SK-N-SH (cell line): ENCODE measurements around the gene ERMAP. TPM values are rescaled to one million over a fixed set of nuclear protein-coding genes. Genes with fewer than 3 reads are reported as not detected.

Experiments
- CTCF ChIA-PET: fragments of 300-600, 350-600 bp; formaldehyde crosslinking; extraction: SDS; loops from one replicate; lab custom pipeline; 2021; lab: Yijun Ruan, JAX
- POLR2A ChIA-PET: fragments of 350-600 bp; sonication (Branson Sonifier 250); formaldehyde crosslinking; extraction: SDS; loops from one replicate; lab custom pipeline; 2020; ENCODE audit warnings: antibody characterized with exemption, inconsistent platforms; lab: Yijun Ruan, JAX
- DNase-seq: peaks from one replicate; pipeline ENCODE4 v3.0.0; 2012
- H2AFZ ChIP-seq: fragments of 200-600 bp; sonication (generic); 2 replicates; pipeline ENCODE4 v1.8.1; 2016; ENCODE audit warnings: antibody characterized with exemption, mild to moderate bottlenecking, low read depth
- H3F3A ChIP-seq: fragments of 200-600 bp; sonication (generic); replicated peaks from 2 replicates; pipeline ENCODE3; 2016; ENCODE audit warnings: antibody characterized with exemption, mild to moderate bottlenecking; ENCODE audit not compliant: insufficient read depth
- H3K27ac ChIP-seq, 2 experiments: fragments of 200-500 bp in 1 of 2; fragments of 200-600 bp in 1 of 2; sonication (Bioruptor generic) in 1 of 2; sonication (generic), shearing (Covaris generic) in 1 of 2; 2 replicates each; pipeline versions ENCODE4 v1.5.1 to v1.6.1; 2014 to 2016; ENCODE audit warnings: low read depth in 2 of 2, inconsistent platforms in 1 of 2, low read length in 1 of 2, mild to moderate bottlenecking in 1 of 2, mixed read lengths in 1 of 2
- H3K27me3 ChIP-seq: fragments of 200-600 bp; sonication (generic), shearing (Covaris generic); 2 replicates; pipeline ENCODE4 v1.6.1; 2016; ENCODE audit warnings: mixed run types; ENCODE audit not compliant: insufficient read depth
- H3K36me3 ChIP-seq, 2 experiments: fragments of 200-500 bp in 1 of 2; fragments of 200-600 bp in 1 of 2; sonication (Bioruptor generic) in 1 of 2; sonication (generic) in 1 of 2; replicated peaks in 1 of 2; 2 replicates each; pipeline versions ENCODE3 to v1.5.1; 2014 to 2016; ENCODE audit warnings: low read length in 1 of 2, mild to moderate bottlenecking in 1 of 2; ENCODE audit not compliant: insufficient read depth in 2 of 2, control insufficient read depth in 1 of 2
- H3K4me1 ChIP-seq, 2 experiments: fragments of 200-500 bp in 1 of 2; fragments of 200-600 bp in 1 of 2; sonication (Bioruptor generic) in 1 of 2; sonication (generic), shearing (Covaris generic) in 1 of 2; 2 replicates each; pipeline versions ENCODE4 v1.5.1 to v1.6.1; 2014 to 2016; ENCODE audit warnings: low read depth in 1 of 2, low read length in 1 of 2, mixed run types in 1 of 2; ENCODE audit not compliant: insufficient read depth in 2 of 2, control insufficient read depth in 1 of 2
- H3K4me2 ChIP-seq: fragments of 200-600 bp; sonication (generic), shearing (Covaris generic); 2 replicates; pipeline ENCODE4 v1.6.1; 2017; ENCODE audit warnings: mixed run types
- H3K4me3 ChIP-seq, 2 experiments: fragments of 200-500 bp in 1 of 2; fragments of 200-600 bp in 1 of 2; sonication (Bioruptor generic) in 1 of 2; sonication (generic), shearing (Covaris generic) in 1 of 2; 2 replicates each; pipeline versions ENCODE4 v1.5.1 to v1.8.1; 2014 to 2016; ENCODE audit warnings: low read depth in 2 of 2, inconsistent platforms in 1 of 2, low read length in 1 of 2, mild to moderate bottlenecking in 1 of 2, mixed read lengths in 1 of 2, moderate library complexity in 1 of 2
- H3K79me2 ChIP-seq: fragments of 200-600 bp; sonication (generic); 2 replicates; pipeline ENCODE4 v1.8.1; 2017; ENCODE audit warnings: mild to moderate bottlenecking; ENCODE audit not compliant: insufficient read depth
- H3K9ac ChIP-seq: fragments of 200-600 bp; sonication (generic); 2 replicates; pipeline ENCODE4 v1.6.1; 2017; ENCODE audit warnings: mixed run types
- H3K9me2 ChIP-seq: fragments of 200-600 bp; sonication (generic); 2 replicates; pipeline ENCODE4 v1.6.1; 2017; ENCODE audit warnings: mixed run types
- H3K9me3 ChIP-seq: fragments of 200-600 bp; sonication (generic); 2 replicates; pipeline ENCODE4 v1.6.1; 2017; ENCODE audit warnings: mixed run types, mild to moderate bottlenecking, moderate library complexity
- H4K20me1 ChIP-seq: fragments of 200-600 bp; sonication (generic); 2 replicates; pipeline ENCODE4 v1.6.1; 2017; ENCODE audit warnings: mild to moderate bottlenecking, mixed run types; ENCODE audit not compliant: insufficient read depth
- CHD2 ChIP-seq: fragments of 150-350 bp; IDR thresholded peaks from 2 replicates; pipeline ENCODE4 v1.6.1; 2018; ENCODE audit warnings: low read length; ENCODE audit not compliant: partially characterized antibody
- ELF1 ChIP-seq: IDR thresholded peaks from 2 replicates; pipeline ENCODE4 v1.4.0; 2012
- EZH2phosphoT487 ChIP-seq: fragments of 200-600 bp; sonication (generic); IDR thresholded peaks from 2 replicates; pipeline ENCODE4 v1.6.1; 2017; ENCODE audit warnings: low read depth, mixed run types, mild to moderate bottlenecking, antibody characterized with exemption, moderate library complexity, borderline replicate concordance
- FOXJ3 ChIP-seq: sonication (generic); formaldehyde crosslinking; IDR thresholded peaks from 2 replicates; pipeline ENCODE4 v1.5.1; 2020; ENCODE audit warnings: mild to moderate bottlenecking, missing genetic modification reagents
- FOXM1 ChIP-seq: IDR thresholded peaks from 2 replicates; pipeline ENCODE4 v1.4.0; 2012; ENCODE audit warnings: low read depth, mild to moderate bottlenecking
- MXI1 ChIP-seq: IDR thresholded peaks from 2 replicates; pipeline ENCODE4 v1.6.1; 2012; ENCODE audit warnings: mild to moderate bottlenecking, low read depth, low read length, improper control_type of control experiment
- NFIC ChIP-seq: IDR thresholded peaks from 2 replicates; pipeline ENCODE4 v1.4.0; 2012; ENCODE audit warnings: borderline replicate concordance
- NRF1 ChIP-seq: IDR thresholded peaks from 2 replicates; pipeline ENCODE4 v1.6.1; 2012; ENCODE audit warnings: low read depth, mild to moderate bottlenecking, low read length
- POLR2AphosphoS5 ChIP-seq: IDR thresholded peaks from 2 replicates; pipeline ENCODE4 v1.6.1; 2012; ENCODE audit warnings: low read depth, low read length
- RFX5 ChIP-seq: IDR thresholded peaks from 2 replicates; pipeline ENCODE4 v1.6.1; 2012; ENCODE audit warnings: mild to moderate bottlenecking, improper control_type of control experiment, low read length
- SIN3A ChIP-seq: IDR thresholded peaks from 2 replicates; pipeline ENCODE4 v1.6.1; 2012; ENCODE audit warnings: low read depth, mild to moderate bottlenecking, low read length, moderate library complexity, borderline replicate concordance
- TAF1 ChIP-seq: IDR thresholded peaks from 2 replicates; pipeline ENCODE4 v1.6.1; 2012; ENCODE audit warnings: low read depth, mild to moderate bottlenecking, low read length, moderate library complexity, borderline replicate concordance
- TCF12 ChIP-seq: IDR thresholded peaks from 2 replicates; pipeline ENCODE4 v1.4.0; 2012
- TEAD4 ChIP-seq: IDR thresholded peaks from 2 replicates; pipeline ENCODE4 v1.4.0; 2012; ENCODE audit warnings: mild to moderate bottlenecking, borderline replicate concordance; ENCODE audit not compliant: insufficient read depth
- YY1 ChIP-seq: IDR thresholded peaks from 2 replicates; pipeline ENCODE4 v1.4.0; 2012; ENCODE audit warnings: low read depth, mild to moderate bottlenecking
- WGBS: methylation state at CpG from one replicate; pipeline ENCODE4 v1.1.6; 2017; ENCODE audit warnings: low lambda C conversion rate; 5-methylcytosine and 5-hydroxymethylcytosine counted together
- polyA plus RNA-seq, 3 experiments: library from polyadenylated mRNA; depleted of rRNA; stranded (reverse); fragments of >200 nt; gene quantifications; 2 replicates each; pipeline ENCODE4 v1.2.3, GENCODE V29; 2012
- TF ChIP-seq, protein P1 (sequence below): IDR thresholded peaks from 2 replicates; pipeline ENCODE4; 2012
- TF ChIP-seq, protein P2 (sequence below): fragments of 200-600 bp; sonication (generic); IDR thresholded peaks from 2 replicates; pipeline ENCODE4 v1.6.1; 2017; ENCODE audit warnings: antibody characterized with exemption, mild to moderate bottlenecking, moderate library complexity
- TF ChIP-seq, protein P3 (sequence below): IDR thresholded peaks from 2 replicates; pipeline ENCODE4 v1.6.1; 2012; ENCODE audit warnings: mild to moderate bottlenecking, low read depth, low read length, moderate library complexity

Gene ERMAP
- polyA plus RNA-seq, 1 of the 3 experiments (the other 2 are of a cell fraction): 10.4 TPM

DNA sequence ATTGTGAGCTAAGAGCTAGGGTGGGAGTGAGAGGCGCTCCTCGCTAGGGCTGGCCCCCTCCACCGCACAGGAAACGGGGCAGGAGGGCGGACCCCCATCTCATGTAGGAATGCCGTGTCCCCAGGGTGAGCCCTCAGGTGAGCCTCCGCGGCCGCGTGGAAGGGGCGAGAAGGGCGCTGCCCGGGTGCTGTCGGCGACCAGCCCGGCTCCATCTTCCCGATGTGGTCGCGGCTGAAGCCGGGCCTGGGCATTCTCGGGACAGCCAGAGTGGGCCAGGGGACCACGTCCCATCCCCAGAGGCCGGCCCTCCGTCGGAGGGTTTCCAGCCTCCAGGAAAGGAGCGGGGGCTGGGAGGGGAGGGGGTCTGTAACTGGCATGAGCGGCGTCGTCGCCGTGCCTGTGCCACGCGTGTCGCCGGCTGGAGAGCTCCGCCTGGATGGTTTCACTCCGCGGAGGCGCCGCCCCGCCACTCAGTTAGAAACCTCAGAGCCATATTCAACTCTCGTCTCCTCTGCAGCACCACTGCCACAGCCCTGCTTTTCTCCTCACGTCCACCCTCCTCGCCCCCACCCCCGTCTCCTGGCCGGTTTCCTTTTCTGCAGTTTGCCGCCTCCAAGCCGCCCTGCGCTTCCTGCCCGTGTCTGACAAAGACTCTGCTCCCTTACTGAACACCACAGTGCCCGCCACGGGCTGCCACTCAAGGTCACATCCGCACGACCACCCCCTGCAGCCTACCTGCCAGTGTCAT, 31.8 kb upstream of the ERMAP start, which contains the start of gene TMEM269:
Gene TMEM269, plus strand, starts transcription at position 46 of the 748 bp plus-strand sequence. CDS start 4,903 bp downstream, outside the sequence.
- Histone ChIP-seq H3K27ac (no peak within 1 kb of the TSS), H3K9ac (no peak within 1 kb of the TSS), H3K79me2 (no peaks in the 10 kb centered on the region; the same call in 1 of the 2 replicates), H4K20me1 (no peaks in the 10 kb centered on the region), H3K27me3 (no peaks in the 10 kb centered on the region), H3K9me3 (no peaks in the 10 kb centered on the region), H3K36me3 (peaks cover 13 to 18% of the 10 kb centered on the region in 2 experiments), H3K9me2 (no peaks in the 10 kb centered on the region), H3F3A (no peaks in the 10 kb centered on the region), H2AFZ (no peak within 1 kb of the TSS), H3K4me3 (no peak within 1 kb of the TSS), H3K4me2 (no peak within 1 kb of the TSS), H3K4me1 (peaks cover 0 to 6% of the 10 kb centered on the region in 2 experiments; a peak in 1 of 4 replicates)
- ChIA-PET POLR2A (interaction anchor here (2.4 kb wide), 1 partner anchor 18 kb away, joined by 7 read pairs; the partner anchor contains the start of genes C1orf50 and P3H1), CTCF (interaction anchor here (4.4 kb wide), 1 partner anchor 289 kb away, joined by 33 read pairs; no protein-coding TSS in a partner anchor)
- peak; percentile 27 for DNase-seq
- TF ChIP-seq TAF1 (no peak), POLR2AphosphoS5 (no peak), FOXM1 (no peak), SIN3A (no peak), CHD2 (no peak), FOXJ3 (CRISPR knock-in tag) (no peak), YY1 (no peak)
- TF ChIP-seq, protein P1, sequence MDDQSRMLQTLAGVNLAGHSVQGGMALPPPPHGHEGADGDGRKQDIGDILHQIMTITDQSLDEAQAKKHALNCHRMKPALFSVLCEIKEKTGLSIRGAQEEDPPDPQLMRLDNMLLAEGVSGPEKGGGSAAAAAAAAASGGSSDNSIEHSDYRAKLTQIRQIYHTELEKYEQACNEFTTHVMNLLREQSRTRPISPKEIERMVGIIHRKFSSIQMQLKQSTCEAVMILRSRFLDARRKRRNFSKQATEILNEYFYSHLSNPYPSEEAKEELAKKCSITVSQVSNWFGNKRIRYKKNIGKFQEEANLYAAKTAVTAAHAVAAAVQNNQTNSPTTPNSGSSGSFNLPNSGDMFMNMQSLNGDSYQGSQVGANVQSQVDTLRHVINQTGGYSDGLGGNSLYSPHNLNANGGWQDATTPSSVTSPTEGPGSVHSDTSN: no peak
- TF ChIP-seq, protein P2, sequence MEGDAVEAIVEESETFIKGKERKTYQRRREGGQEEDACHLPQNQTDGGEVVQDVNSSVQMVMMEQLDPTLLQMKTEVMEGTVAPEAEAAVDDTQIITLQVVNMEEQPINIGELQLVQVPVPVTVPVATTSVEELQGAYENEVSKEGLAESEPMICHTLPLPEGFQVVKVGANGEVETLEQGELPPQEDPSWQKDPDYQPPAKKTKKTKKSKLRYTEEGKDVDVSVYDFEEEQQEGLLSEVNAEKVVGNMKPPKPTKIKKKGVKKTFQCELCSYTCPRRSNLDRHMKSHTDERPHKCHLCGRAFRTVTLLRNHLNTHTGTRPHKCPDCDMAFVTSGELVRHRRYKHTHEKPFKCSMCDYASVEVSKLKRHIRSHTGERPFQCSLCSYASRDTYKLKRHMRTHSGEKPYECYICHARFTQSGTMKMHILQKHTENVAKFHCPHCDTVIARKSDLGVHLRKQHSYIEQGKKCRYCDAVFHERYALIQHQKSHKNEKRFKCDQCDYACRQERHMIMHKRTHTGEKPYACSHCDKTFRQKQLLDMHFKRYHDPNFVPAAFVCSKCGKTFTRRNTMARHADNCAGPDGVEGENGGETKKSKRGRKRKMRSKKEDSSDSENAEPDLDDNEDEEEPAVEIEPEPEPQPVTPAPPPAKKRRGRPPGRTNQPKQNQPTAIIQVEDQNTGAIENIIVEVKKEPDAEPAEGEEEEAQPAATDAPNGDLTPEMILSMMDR: no peak
- 94% methylated on average over 31 of the region's 54 CpGs for WGBS

DNA sequence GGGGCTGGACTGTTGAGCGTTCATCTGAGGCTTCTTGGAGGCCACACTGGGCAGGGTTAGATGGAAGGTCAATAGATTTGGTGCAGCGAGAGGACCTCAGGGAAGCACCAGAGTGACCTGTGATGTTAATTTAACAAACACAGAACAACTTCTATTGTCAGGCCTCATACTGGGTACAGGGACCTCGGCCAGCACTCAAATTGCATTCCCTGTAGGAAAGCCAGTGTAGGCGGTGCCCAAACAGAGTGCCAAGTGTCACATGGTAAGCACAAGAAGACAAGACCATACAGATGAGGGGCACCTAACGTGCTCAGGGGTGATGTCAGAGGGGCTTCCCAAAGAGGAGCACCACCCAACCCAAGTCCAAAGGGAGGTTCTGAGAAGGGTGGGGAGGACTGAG, 30.8 kb upstream of the ERMAP start:
- H3K9me2 ChIP-seq: no peaks in the 10 kb centered on the region

More for the DNA sequence above, 30.8 kb upstream of the ERMAP start:
- Histone ChIP-seq H3K27ac (no peak overlapping the region), H3K79me2 (no peaks in the 10 kb centered on the region; the same call in 1 of the 2 replicates), H3K9ac (no peak overlapping the region), H3K27me3 (no peaks in the 10 kb centered on the region), H3K4me3 (no peak overlapping the region), H3K4me2 (no peak overlapping the region), H3K36me3 (peaks cover 5 to 10% of the 10 kb centered on the region in 2 experiments), H3F3A (no peaks in the 10 kb centered on the region), H3K4me1 (peaks cover 0 to 6% of the 10 kb centered on the region in 2 experiments; a peak in 1 of 4 replicates), H4K20me1 (no peaks in the 10 kb centered on the region), H3K9me3 (no peaks in the 10 kb centered on the region), H2AFZ (no peak overlapping the region)
- POLR2A ChIA-PET: no interaction called here
- no peak for TF ChIP-seq ELF1
- TF ChIP-seq, protein P3, sequence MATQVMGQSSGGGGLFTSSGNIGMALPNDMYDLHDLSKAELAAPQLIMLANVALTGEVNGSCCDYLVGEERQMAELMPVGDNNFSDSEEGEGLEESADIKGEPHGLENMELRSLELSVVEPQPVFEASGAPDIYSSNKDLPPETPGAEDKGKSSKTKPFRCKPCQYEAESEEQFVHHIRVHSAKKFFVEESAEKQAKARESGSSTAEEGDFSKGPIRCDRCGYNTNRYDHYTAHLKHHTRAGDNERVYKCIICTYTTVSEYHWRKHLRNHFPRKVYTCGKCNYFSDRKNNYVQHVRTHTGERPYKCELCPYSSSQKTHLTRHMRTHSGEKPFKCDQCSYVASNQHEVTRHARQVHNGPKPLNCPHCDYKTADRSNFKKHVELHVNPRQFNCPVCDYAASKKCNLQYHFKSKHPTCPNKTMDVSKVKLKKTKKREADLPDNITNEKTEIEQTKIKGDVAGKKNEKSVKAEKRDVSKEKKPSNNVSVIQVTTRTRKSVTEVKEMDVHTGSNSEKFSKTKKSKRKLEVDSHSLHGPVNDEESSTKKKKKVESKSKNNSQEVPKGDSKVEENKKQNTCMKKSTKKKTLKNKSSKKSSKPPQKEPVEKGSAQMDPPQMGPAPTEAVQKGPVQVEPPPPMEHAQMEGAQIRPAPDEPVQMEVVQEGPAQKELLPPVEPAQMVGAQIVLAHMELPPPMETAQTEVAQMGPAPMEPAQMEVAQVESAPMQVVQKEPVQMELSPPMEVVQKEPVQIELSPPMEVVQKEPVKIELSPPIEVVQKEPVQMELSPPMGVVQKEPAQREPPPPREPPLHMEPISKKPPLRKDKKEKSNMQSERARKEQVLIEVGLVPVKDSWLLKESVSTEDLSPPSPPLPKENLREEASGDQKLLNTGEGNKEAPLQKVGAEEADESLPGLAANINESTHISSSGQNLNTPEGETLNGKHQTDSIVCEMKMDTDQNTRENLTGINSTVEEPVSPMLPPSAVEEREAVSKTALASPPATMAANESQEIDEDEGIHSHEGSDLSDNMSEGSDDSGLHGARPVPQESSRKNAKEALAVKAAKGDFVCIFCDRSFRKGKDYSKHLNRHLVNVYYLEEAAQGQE: no peak
- TF ChIP-seq MXI1: no peak
- no peak for TF ChIP-seq NRF1
- TF ChIP-seq, protein P1: no peak
- TF ChIP-seq EZH2phosphoT487: no peak
- no peak for TF ChIP-seq TEAD4
- no peak for TF ChIP-seq TCF12
- no peak for TF ChIP-seq RFX5
- no peak for TF ChIP-seq NFIC
- TF ChIP-seq TAF1: no peak
- DNase-seq: no peak
- WGBS: 90% methylated on average over 5 of the region's 5 CpGs
- CTCF ChIA-PET: interaction anchor here (2.2 kb wide), 1 partner anchor 8 kb away, joined by 7 read pairs; no protein-coding TSS in a partner anchor
